PFSK-1 (cell line): ENCODE results near the gene PALD1.

Source experiments
- POLR2AphosphoS5 ChIP-seq: IDR thresholded peaks from 2 replicates; pipeline ENCODE4 v1.6.1; 2012; ENCODE audit warnings: low read depth, mild to moderate bottlenecking, control low read depth, low read length, moderate library complexity
- SIN3A ChIP-seq: IDR thresholded peaks from 2 replicates; pipeline ENCODE4 v1.6.1; 2012; ENCODE audit warnings: mild to moderate bottlenecking, low read length, moderate library complexity, borderline replicate concordance; ENCODE audit not compliant: insufficient read depth
- TAF1 ChIP-seq: IDR thresholded peaks from 2 replicates; pipeline ENCODE4 v1.6.1; 2012; ENCODE audit warnings: low read length, control low read depth, borderline replicate concordance; ENCODE audit not compliant: insufficient read depth
- TF ChIP-seq, protein P1 (sequence below), 2 experiments: IDR thresholded peaks; 2 replicates each; pipeline versions ENCODE4 v1.6.1 to v1.8.0; 2011 to 2012; ENCODE audit warnings: low read depth in 2 of 2, low read length in 2 of 2, control low read depth in 1 of 2, inconsistent platforms in 1 of 2, mild to moderate bottlenecking in 1 of 2, moderate library complexity in 1 of 2; ENCODE audit not compliant: insufficient read depth in 1 of 2

DNA sequence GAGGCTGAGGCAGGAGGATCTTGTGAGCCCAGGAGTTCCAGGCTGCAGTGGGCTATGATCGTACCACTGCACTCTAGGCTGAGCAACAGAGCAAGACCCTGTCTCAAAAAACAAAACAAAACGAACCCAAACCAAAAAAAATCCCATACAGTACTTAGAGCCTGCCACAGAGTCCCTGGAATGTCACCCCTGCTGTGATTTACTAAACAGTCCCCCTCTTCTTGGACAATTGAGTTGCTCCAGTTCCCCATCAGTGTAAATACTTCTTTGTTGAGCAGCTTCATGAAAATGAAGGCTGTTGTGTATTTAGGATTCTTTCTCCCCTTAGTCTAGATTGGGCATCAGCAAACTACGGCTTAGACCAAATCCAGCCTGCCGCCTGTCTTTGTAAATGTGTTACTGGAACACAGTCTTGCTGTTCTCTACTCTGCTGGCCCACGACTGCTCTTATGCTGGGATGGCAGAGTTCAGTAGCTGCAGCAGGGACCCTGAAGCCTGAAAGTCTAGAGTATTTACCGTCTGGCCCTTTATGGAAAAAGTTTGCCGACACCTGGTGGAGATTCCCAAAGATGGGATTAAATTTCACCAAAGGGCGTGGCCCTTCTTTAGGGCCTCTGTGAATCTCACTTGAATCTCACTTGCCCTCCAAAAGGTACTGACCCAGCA is 57.8 kb downstream of the PALD1 start:
- no peak for TF ChIP-seq SIN3A
- no peak for TF ChIP-seq TAF1
- no peak for TF ChIP-seq POLR2AphosphoS5
- TF ChIP-seq, protein P1, sequence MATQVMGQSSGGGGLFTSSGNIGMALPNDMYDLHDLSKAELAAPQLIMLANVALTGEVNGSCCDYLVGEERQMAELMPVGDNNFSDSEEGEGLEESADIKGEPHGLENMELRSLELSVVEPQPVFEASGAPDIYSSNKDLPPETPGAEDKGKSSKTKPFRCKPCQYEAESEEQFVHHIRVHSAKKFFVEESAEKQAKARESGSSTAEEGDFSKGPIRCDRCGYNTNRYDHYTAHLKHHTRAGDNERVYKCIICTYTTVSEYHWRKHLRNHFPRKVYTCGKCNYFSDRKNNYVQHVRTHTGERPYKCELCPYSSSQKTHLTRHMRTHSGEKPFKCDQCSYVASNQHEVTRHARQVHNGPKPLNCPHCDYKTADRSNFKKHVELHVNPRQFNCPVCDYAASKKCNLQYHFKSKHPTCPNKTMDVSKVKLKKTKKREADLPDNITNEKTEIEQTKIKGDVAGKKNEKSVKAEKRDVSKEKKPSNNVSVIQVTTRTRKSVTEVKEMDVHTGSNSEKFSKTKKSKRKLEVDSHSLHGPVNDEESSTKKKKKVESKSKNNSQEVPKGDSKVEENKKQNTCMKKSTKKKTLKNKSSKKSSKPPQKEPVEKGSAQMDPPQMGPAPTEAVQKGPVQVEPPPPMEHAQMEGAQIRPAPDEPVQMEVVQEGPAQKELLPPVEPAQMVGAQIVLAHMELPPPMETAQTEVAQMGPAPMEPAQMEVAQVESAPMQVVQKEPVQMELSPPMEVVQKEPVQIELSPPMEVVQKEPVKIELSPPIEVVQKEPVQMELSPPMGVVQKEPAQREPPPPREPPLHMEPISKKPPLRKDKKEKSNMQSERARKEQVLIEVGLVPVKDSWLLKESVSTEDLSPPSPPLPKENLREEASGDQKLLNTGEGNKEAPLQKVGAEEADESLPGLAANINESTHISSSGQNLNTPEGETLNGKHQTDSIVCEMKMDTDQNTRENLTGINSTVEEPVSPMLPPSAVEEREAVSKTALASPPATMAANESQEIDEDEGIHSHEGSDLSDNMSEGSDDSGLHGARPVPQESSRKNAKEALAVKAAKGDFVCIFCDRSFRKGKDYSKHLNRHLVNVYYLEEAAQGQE (IDR thresholded peaks at IDR 0.05; ENCODE audit: insufficient read depth in 1 of 2, low read depth in 2 of 2, low read length in 2 of 2): no peak
